Activated T-helper 1 cell treated with Interleukin-2 at 50 U/mL for 16 hours (primary cell): Measurements from ENCODE around the gene EHBP1.

ENCODE experiments used
- DNase-seq: peaks from one replicate; pipeline ENCODE4 v3.0.0-alpha.2; 2020; ENCODE audit warnings: low read depth

EHBP1 gene

DNA sequence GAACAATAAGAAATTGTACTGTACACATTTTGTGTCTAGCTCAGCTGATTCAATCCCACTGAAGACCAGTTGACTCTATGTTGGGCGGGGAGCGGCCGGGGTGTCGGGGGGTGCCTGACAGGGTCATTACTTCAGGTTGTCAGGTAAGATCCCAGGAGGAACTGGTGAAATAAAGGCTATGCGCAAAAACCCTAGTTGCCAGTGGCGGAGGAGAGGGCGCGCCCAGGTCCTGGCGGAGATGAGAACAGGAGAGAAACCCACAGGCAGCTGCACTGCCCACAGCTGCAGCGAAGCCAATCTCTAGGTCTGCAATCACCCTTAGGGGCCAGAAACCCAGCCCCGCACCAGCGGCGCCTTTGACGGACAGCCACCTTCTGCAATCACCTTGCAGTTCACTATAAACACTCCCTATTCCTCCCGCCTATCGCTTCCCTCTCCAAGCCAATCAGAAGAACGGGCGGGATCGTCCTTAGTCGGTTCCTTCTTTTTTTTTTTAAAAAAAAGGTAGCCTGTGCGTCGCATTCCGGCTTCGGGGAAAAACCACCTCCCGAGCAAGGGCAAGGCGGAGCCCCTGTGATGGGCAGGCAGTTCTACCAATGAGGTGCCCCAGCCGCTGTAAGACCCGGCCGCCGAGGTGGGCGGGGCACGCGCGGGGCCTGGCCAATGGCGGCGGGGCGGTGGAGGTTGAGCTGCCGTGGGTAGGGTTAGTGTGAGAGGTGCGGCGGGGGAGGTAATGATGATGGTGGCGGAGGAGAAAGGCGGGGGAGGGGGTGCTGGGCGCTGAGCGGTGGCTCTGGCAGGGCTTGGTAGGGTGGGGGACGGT lies at the start of gene EHBP1:
Gene EHBP1 (plus strand): TSS at position 707 of the 823 bp plus-strand sequence. CDS start 1,479 bp downstream, outside the sequence.
- peak; percentile 97 for DNase-seq

DNA sequence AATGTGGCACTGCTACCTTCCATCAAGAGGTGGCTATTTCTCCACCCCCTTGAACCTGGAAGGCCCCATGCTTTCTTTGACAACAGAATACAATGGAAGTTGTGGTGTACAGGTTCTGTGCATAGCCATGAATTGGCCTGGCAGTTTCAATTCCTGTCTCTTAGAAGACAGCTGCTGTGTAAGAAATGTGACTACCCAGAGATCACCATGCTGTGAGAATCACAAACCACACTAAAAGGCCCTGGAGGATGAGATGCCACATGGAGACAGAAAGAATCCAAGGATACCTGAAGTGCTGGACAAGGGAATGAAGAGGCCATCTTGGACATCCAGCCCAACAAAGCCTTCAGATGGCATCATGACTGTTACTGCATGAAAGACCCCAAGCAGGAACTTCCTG lies 47.7 kb upstream of the EHBP1 start:
- DNase-seq: no peak

DNA sequence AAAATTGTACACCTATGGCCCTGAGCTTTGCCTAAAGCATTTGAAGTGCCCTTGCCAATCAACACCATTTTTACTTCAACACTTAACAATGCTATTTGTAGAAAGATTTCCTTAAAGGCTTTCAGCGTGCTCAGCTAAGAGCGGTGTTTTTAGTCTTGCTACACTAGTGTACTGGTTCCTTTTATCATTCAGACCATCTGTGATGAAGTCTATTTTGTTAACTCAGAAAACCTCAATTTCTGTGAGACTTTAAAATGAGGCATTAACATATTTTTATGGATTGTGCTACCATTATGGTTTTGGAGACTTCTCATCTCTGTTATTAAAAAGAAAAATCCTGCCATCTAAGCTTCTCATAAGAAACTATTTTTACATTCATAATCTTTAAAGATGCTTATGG lies 46.6 kb upstream of the EHBP1 start:
- DNase-seq: no peak

DNA sequence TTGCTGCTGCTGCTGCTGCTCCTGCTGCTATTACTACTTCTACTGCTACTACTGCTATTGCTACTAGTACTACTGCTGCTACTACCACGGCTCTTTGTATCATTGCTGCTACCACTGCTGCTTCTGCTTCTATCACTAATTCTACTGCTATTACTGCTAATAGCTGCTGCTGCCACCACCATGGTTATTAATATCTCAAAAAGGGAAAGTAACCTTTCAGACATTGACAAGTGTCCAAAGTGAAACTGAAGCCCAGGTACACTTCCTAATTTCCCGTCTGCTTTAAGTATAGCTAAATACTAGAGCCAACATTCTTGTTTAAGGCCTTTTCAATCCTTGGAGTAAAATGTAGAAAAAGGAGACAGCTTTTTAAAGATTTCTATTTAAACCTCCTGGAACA lies 45.4 kb upstream of the EHBP1 start:
- no peak for DNase-seq

DNA sequence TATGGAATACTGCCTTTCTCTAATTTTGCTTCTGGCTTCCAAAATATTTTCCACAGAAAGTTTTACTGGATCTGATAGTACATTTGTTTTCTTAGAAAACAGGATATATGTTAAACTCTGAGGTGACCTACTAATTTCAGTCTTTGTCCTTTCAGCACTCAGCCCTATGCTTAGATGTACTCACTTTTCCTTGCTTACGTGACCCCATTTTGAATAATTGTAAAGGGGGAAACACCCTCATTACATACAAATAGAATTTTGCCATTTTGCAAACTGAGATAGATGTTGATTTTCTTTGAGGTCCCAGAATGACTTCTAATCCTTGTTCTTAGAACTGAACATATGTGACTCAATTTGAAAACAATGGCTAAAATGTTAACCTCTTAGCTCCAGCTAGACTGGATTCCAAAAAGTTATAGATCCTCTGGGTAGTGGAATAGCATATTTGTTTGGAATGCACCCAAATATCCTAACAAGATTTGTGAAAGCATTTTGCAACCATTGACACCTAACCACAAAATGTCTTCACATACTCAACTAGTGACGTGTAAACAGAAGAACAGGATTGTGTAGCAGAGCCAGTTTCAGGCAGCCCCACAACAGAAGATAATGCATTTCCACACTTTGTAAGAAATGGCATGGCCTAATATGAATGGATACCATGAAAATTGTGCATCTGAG lies 44.8 kb upstream of the EHBP1 start:
- DNase-seq: no peak

DNA sequence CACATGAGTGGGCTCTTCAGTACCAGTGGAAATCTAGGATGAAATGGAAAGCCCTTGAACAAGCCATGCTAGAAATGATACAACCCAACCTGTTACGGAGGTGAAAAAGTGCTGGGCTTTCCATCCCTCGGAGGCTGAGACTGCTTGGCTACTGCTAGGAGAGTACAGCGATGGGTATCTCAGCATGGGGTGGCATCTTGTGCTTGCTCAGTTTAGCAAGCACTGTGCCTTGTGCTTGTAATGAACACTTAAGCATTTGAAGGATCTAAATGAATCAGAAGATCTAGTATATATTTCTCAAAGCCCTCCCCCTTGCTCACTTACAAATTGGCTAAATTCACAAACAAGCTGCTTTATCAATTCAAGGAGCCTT lies 44.3 kb upstream of the EHBP1 start:
- no peak for DNase-seq

DNA sequence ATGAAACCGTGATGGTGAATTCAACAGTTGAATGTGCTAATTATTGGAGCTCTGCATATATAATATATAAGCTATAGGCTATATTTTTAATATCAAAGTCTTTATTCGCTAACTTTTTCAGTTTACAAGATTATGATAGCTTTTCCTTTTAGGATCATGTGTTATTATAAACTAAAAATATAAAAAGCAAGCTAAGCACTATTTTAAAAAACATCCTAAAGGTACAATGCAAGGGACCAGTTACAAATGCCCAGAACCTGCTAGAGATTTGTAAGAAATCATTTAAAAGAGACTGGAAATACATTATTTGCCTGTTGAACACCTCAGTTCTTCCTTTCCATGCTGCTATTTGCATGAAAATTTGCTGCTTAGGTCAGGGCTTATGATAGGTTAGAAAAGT lies 43.4 kb upstream of the EHBP1 start:
- no peak for DNase-seq

DNA sequence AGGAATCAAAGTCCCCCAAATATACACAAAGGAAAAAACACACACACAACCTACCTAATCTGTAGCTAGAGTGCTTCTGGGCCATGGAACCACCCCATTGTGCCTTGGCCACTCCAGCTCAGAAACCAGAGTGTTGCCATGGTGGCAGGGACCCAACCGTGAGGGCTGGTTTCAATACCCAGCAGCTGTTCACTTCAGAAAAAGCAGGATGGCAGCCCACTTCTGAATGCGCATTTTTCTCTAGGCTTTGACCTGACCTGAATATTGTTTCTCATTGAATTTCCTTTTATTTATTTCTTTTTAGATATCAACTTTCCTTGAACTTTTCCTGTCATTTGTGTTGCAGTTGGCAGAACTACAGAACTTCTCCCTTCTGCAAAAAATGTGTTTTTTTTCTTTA lies 43.0 kb upstream of the EHBP1 start:
- no peak for DNase-seq

DNA sequence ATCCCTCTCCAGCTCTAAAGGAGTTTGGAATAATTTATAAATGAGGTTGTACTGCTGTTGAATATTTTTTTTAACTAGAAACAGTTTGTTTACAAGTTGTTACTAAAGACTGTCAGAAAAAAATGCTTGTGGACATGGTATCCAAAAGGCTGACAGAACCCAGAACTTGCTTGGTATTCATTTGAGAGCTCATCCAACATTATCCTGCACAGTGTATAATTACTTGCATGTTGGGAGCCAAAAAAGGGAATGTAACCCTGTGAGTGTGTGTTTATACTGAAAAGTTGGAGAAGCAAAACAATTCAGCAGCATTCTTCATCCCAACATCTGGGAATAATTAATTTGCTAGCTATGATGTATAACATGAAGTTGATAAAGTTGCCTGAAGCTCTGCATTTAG lies 42.1 kb upstream of the EHBP1 start:
- DNase-seq: no peak

DNA sequence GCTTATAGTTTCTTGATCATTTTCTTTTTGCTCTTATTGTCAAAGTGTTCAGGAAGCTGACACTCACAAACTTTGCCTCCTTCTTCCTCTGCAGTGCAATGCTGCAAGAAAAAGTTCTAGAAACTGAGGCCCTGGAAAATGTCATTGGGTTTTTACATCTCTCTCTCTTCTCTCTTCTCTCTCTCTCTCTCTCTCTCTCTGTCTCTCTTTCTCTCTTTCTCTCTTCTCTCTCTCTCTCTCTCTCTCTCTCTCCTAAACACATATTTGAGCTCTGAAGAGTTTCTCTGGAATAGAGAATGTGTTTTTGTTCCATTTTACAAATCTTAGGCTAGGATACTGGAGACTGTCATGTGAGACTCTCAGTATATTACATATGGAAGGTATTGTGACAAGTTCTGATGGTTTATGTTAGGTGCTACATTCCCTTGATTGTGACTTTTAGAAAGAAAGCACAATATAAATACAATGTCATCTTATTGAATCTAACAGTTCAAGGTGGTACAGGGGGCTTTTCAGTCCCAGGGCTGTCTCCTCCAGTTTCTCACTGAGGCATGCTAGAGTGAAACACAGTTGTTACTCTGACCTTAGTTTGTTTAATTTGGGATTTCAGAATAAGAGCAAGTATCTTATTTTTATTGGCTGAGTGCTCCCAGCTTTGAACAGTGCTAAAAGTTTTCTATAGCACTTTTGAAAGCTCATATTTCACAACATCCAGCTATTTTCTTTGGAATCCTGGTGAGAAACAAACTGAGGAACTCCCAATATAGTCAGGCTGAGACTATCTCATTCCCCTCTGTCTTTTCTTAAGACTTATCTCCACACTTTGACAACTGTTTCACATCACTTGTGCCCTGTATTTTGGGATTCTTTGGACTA lies 41.4 kb upstream of the EHBP1 start:
- no peak for DNase-seq

DNA sequence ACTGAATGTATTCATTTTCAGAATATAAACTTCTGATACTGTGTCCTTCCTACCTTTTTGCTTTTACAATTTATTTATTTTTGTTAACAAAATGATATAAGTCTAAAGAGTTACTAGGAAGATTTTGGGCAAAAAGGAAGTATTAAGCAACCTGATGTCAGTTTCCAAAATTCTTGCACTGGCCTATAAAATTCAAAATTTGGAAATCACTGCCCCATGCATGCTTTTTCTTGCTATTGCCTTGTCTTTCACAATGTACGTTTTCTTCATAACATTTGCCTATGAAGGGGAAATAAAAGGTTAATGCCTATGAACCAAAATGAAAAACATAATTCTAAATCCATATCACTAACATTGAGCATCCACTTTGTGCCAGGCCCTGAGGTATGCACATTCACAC lies 40.1 kb upstream of the EHBP1 start:
- no peak for DNase-seq

DNA sequence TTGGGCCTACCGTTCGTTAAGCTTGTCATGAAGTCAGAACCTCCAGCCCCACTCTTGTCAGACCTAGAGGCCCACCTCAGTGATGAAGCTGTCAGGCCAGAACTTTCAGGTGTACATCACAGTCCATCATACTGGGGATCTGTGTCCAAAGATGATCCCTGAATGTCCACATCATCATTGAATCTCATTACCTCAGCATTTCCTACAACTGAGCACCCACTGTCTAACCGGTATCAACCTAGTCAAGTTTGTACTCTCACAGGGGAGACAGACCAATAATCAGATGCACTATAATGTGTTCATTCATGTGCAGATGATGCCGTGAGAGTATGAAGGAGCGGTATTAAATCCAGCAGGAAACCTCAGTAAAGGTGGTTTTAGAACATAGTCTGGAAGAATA lies 36.3 kb upstream of the EHBP1 start:
- DNase-seq: no peak

DNA sequence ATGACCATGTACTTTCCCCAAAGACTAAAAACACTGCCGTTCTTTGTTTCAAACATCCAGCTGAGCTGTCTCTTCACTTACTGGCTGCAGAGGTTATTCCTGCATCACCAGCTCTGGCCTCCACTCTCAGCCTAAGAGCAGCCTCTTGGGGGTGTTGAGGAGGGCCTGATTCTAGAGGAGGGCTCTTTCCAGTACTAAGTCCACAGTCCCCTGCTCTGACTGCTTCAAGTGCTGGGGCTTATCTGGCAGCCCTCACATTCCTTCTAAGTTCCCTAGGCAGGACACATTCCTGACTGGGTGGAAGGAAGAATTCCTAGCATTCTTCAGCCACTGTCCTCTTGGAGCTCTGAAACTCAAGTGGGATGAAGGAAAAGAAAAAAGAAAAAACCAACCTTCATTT lies 32.9 kb upstream of the EHBP1 start:
- no peak for DNase-seq

DNA sequence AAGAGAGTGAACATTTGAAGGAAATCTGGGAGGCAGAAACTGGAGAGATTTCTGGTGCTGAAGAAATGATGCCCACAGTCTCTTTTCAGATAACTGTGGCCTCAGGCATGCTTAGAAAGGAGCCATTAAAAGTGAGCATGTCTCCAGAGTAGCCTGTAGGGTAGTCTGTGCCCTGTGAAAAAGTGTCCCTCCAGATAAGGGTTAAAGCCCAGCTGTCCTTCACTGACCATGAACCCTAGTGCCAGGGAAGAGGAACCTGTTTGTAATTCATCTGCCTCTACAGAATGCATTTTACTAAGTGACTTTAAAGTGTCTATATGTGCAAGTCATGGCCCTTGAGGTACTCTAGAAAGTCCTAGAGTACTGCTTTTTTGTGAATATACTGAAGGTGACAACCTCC lies 30.5 kb upstream of the EHBP1 start:
- no peak for DNase-seq

DNA sequence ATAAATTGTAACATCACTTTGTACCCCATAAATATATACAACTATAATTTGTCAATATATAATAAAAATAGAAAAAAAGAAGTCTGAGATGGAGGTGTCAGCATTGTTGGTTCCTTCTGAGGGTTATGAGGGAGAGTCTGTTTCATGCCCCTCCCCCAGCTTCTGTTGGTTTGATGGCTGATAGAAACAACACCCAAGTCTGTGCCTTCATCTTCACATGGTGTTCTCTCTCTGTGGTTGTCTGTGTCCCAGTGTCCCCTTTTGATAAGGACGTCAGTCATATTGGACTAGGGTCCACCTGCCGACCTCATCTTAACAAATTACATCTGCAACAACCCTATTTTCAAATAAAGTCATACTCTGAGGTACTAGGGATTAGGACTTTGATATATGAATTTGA lies 20.3 kb upstream of the EHBP1 start:
- no peak for DNase-seq

DNA sequence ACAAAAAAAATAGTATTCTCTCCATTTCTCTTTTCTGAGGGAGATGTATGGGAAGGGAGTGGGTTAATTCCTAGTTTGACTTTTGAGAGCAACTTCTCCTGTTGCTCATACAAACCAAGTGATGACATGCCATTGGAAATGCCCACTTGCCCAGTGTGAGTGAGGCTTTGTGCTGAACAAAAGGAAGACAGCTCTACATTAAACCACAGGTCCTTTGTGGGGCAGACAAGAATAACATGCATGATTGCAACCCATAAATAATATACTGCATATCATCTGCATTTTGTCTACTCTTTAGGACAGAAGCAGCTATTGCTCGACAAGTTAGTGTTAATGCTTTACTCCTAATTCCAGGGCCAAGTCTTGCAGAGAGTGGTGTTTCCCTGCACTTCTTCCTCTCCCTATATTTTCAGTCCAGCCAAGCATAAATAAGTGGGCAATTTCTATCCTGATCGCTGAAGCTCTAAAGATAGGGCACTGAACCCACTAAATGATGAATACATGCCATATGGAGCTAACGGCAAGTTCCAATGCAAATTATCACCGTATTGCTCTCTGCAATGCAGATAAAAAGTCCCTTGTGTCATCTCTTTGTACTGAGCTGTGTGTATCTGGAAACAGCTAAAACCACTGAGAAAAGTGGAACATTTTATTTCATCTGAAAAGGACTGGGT lies 19.4 kb upstream of the EHBP1 start:
- no peak for DNase-seq

DNA sequence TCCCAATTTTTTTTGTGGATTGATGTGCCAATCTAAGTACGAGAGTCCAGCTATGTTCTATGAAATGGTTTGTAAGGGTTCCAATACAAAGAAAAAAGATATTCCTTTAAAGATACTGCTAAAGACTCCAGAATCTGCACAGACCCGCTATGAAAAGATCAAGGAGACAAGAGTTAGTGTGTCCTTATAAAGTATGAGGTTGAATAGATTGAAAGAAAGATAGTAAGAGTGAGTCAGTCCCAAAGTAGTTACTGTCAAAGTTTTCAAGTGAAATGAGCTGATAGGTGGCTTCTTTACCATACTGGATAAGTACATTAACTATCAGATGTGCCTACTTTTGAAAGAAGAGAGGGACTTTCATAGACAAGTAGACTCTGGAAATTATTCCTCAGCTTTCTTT lies 17.9 kb upstream of the EHBP1 start:
- no peak for DNase-seq

DNA sequence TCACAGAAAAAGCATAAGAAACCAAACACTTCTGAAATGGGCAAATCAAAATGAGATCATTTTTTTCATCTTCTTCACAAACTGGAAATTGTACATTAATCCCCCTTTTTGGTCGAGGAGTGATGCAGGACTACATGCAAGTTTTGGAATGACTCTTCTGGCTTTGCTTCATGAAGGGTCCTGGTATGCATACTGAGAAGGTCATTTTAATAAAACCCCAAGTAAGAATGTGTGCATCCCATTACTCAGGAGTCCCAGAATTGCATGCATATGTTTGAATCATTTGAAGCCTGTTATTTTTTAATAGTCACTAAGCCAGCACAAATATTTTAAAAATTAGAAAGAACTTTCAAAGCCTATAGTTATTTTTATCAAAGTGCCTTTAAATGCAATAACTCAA lies 16.7 kb upstream of the EHBP1 start:
- no peak for DNase-seq

DNA sequence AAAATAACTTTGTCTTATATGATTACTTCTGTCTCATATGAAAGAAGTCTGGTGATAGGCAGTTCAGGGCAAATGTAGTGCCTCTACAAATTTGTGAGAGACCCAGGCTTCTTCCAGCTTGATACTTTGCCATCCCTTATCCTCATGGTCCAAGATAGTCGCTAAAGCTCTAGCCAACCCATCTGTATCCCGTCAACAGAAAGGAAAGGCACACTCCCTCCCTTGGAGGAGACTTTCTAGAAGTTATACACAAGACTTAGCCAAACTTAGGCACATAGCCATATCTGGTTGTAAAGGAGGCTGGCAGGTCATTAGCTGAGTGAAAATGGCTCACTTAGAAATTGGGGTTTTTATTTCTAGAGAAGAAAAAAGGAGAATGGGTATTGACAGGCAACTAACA lies 14.3 kb upstream of the EHBP1 start:
- no peak for DNase-seq

DNA sequence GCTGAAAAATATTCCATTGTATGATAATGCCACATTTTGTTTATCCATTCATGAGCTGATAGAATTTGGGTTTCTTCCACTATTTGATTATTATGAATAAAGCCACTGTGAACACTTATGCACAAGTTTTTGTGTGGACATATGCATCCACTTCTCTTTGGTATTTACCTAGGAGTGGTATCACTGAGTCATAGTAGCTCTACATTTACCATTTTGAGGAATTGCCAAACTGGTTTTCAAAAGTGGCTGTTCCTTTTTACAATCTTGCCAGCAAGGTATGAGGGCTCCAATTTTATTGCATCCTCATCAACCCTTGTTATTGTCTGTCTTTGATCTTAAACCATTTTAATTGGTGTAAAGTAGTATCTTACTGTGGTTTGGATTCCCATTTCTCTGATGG lies 13.3 kb upstream of the EHBP1 start:
- no peak for DNase-seq

DNA sequence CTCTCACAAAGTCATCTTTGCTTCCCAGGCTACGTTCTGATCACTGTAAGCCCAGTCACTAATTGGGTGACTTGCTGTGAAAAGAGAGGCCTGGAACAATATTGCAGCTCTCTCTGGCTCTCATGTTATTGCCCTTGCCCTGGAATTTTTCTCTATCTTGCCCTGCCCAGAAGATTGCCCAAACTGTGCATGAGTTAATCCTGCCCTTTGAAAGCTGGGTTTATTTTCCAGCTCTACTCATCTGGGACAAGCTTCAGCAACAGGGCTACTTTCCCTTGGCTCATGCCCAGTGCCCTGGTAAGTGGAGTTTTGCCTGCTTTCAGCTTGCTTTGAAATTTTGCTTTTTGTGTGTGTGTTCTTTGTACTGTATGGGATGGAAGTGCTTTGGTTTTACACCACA lies 6.9 kb upstream of the EHBP1 start:
- DNase-seq: no peak

DNA sequence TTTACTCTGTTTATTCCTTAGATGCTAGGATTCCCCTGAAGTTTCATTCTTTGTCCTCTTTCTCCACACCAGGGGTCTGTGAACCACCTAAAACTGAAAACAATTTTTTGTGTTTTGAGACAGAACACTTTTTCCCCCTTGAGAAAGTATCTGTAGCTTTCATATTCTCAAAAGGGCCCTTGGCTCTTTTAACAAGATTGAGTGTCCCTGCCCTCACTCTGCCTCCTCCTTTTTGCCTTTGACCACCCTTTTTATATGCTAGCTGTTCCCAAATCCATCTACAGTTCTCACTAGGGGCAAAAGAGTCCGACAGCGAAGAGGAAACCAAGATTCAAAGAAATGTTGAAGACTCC lies 883 bp upstream of the EHBP1 start:
- no peak for DNase-seq
